ENCODE measurements around the gene NCOA7.

Gene NCOA7

GRCh38 chr6:125951323-125951722 is 160.6 kb downstream of the NCOA7 start:
- TF ChIP-seq POLR2AphosphoS5 (IDR thresholded peaks at IDR 0.05; ENCODE audit: borderline replicate concordance, low read depth, low read length) (no peak), EZH2 (IDR thresholded peaks at IDR 0.05) (no peak), FOXP2 (optimal IDR thresholded peaks at IDR 0.05; ENCODE audit: control extremely low read depth, extremely low read length, insufficient read depth) (no peak)
- Histone ChIP-seq H3K36me3 (ENCODE audit: insufficient read depth, low read length) (no peaks in the 10 kb centered on the region), H3K4me3 (no peak overlapping the region), H3K9ac (ENCODE audit: insufficient read length) (no peak overlapping the region), H3K27ac (no peak overlapping the region), H3K9me3 (ENCODE audit: low read depth, low read length) (no peaks in the 10 kb centered on the region)
- no peak for DNase-seq (ENCODE audit: low read depth, low spot score)

- Histone ChIP-seq H3K9ac (ENCODE audit: insufficient read length) (no peak overlapping the region), H3K4me3 (no peak overlapping the region), H3K36me3 (ENCODE audit: insufficient read depth, low read length) (no peaks in the 10 kb centered on the region), H3K27ac (no peak overlapping the region), H3K9me3 (ENCODE audit: low read depth, low read length) (no peaks in the 10 kb centered on the region)
- TF ChIP-seq FOXP2 (optimal IDR thresholded peaks at IDR 0.05; ENCODE audit: control extremely low read depth, extremely low read length, insufficient read depth) = no peak
- TF ChIP-seq POLR2AphosphoS5 (IDR thresholded peaks at IDR 0.05; ENCODE audit: borderline replicate concordance, low read depth, low read length) = no peak
- no peak for TF ChIP-seq EZH2 (IDR thresholded peaks at IDR 0.05)
- DNase-seq (ENCODE audit: low read depth, low spot score) = no peak
Observed at GRCh38 chr6:125952764-125953501, 162.2 kb downstream of the NCOA7 start.

- H3K36me3 ChIP-seq (ENCODE audit: insufficient read depth, low read length) = no peaks in the 10 kb centered on the region
- no peak overlapping the region for H3K9ac ChIP-seq (ENCODE audit: insufficient read length)
- TF ChIP-seq POLR2AphosphoS5 (IDR thresholded peaks at IDR 0.05; ENCODE audit: borderline replicate concordance, low read depth, low read length) (no peak), EZH2 (IDR thresholded peaks at IDR 0.05) (no peak), FOXP2 (optimal IDR thresholded peaks at IDR 0.05; ENCODE audit: control extremely low read depth, extremely low read length, insufficient read depth) (no peak)
- no peak overlapping the region for H3K4me3 ChIP-seq
- no peaks in the 10 kb centered on the region for H3K9me3 ChIP-seq (ENCODE audit: low read depth, low read length)
- DNase-seq (ENCODE audit: low read depth, low spot score) = no peak
- no peak overlapping the region for H3K27ac ChIP-seq
Observed at GRCh38 chr6:125953502-125953875, 162.7 kb downstream of the NCOA7 start.

DNA sequence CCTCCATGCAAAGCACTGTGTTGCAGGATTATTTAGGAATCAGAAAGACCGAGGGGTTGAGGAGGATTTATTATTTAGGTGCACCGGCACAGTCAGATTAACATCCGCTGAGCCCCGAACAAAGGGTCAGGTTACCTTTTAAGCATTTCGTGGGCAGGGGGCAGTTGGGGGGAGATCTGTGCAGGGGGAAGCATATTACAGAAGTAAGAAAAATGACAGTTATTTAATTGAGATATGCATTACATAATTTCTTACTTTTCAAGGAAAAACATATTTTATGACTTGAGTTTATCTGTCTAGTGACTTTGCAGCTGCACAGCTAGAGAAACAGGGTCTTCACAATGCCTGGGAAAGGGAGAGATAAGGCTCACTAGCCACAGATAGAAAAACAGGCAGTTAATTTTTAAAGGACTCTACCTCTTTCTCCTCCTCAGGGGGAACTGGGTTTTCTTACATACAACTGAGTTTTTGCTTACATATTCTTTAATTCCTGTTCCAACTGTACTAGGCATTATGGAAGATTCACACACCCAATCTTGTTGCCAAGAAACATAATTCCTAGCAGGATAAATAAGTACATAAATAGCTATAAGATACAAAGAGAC is 164.1 kb downstream of the NCOA7 start:
- Histone ChIP-seq H3K4me3 (no peak overlapping the region), H3K27ac (no peak overlapping the region), H3K9ac (ENCODE audit: insufficient read length) (no peak overlapping the region), H3K9me3 (ENCODE audit: low read depth, low read length) (no peaks in the 10 kb centered on the region), H3K36me3 (ENCODE audit: insufficient read depth, low read length) (no peaks in the 10 kb centered on the region)
- TF ChIP-seq POLR2AphosphoS5 (IDR thresholded peaks at IDR 0.05; ENCODE audit: borderline replicate concordance, low read depth, low read length) (no peak), FOXP2 (optimal IDR thresholded peaks at IDR 0.05; ENCODE audit: control extremely low read depth, extremely low read length, insufficient read depth) (no peak), EZH2 (IDR thresholded peaks at IDR 0.05) (no peak)
- DNase-seq (ENCODE audit: low read depth, low spot score) = no peak

GRCh38 chr6:125955973-125956372 is 165.2 kb downstream of the NCOA7 start:
- no peaks in the 10 kb centered on the region for H3K36me3 ChIP-seq (ENCODE audit: insufficient read depth, low read length)
- no peak for TF ChIP-seq EZH2 (IDR thresholded peaks at IDR 0.05)
- TF ChIP-seq POLR2AphosphoS5 (IDR thresholded peaks at IDR 0.05; ENCODE audit: borderline replicate concordance, low read depth, low read length) = no peak
- TF ChIP-seq FOXP2 (optimal IDR thresholded peaks at IDR 0.05; ENCODE audit: control extremely low read depth, extremely low read length, insufficient read depth) = no peak
- peak overlapping the region; percentile 90 for H3K9ac ChIP-seq (ENCODE audit: insufficient read length)
- DNase-seq (ENCODE audit: low read depth, low spot score) = no peak
- H3K9me3 ChIP-seq (ENCODE audit: low read depth, low read length) = no peaks in the 10 kb centered on the region
- H3K4me3 ChIP-seq = peak overlapping the region; percentile 97
- no peak overlapping the region for H3K27ac ChIP-seq

GRCh38 chr6:125956506-125957390 is 166.0 kb downstream of the NCOA7 start, which contains the start of gene HINT3:
Gene HINT3, plus strand, starts transcription at chr6:125956770. Its CDS starts 208 bp downstream, at chr6:125956978.
- peak; percentile 91 for DNase-seq (ENCODE audit: low read depth, low spot score)
- Histone ChIP-seq H3K27ac (peak within 1 kb of the TSS; percentile 71; the same call in 1 of the 2 replicates), H3K36me3 (ENCODE audit: insufficient read depth, low read length) (no peaks in the 10 kb centered on the region), H3K9me3 (ENCODE audit: low read depth, low read length) (no peaks in the 10 kb centered on the region), H3K9ac (ENCODE audit: insufficient read length) (peak within 1 kb of the TSS; percentile 92), H3K4me3 (peak within 1 kb of the TSS; percentile 97)
- no peak for TF ChIP-seq EZH2 (IDR thresholded peaks at IDR 0.05)
- TF ChIP-seq POLR2AphosphoS5 (IDR thresholded peaks at IDR 0.05; ENCODE audit: borderline replicate concordance, low read depth, low read length) = peak; percentile 88
- peak; percentile 59 for TF ChIP-seq FOXP2 (optimal IDR thresholded peaks at IDR 0.05; ENCODE audit: control extremely low read depth, extremely low read length, insufficient read depth)

- no peak for TF ChIP-seq EZH2 (IDR thresholded peaks at IDR 0.05)
- TF ChIP-seq FOXP2 (optimal IDR thresholded peaks at IDR 0.05; ENCODE audit: control extremely low read depth, extremely low read length, insufficient read depth) = no peak
- 0 out of 2 replicates have a peak, but pooled peaks have one; percentile 6 for TF ChIP-seq POLR2AphosphoS5 (IDR thresholded peaks at IDR 0.05; ENCODE audit: borderline replicate concordance, low read depth, low read length)
- no peaks in the 10 kb centered on the region for H3K9me3 ChIP-seq (ENCODE audit: low read depth, low read length)
- no peaks in the 10 kb centered on the region for H3K36me3 ChIP-seq (ENCODE audit: insufficient read depth, low read length)
- H3K9ac ChIP-seq (ENCODE audit: insufficient read length) = peak overlapping the region; percentile 92
- DNase-seq (ENCODE audit: low read depth, low spot score) = no peak
- H3K4me3 ChIP-seq = peak overlapping the region; percentile 97
- no peak overlapping the region for H3K27ac ChIP-seq
Observed at GRCh38 chr6:125957391-125957693, 166.6 kb downstream of the NCOA7 start.

DNA sequence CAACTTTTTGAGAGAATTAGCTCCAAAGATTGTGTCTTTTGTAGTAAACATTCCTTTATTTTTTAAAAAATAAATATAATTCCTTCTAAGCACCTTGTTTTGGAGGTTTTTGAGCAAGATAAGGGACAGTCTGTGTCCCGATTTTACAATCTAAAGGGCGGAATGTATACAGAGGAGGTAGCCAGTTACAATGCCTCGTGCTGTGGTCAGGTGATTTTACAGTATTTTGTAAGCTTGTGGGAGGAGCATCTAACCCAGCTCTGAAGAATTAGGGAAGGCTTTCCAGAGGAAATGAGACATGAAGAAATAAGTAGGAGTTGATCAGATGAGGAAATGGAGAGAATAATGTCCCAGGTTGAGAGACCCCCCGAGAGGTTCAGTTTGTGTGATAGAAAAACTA is 167.1 kb downstream of the NCOA7 start:
- Histone ChIP-seq H3K36me3 (ENCODE audit: insufficient read depth, low read length) (no peaks in the 10 kb centered on the region), H3K9me3 (ENCODE audit: low read depth, low read length) (no peaks in the 10 kb centered on the region), H3K9ac (ENCODE audit: insufficient read length) (peak overlapping the region; percentile 92), H3K27ac (no peak overlapping the region), H3K4me3 (peak overlapping the region; percentile 97)
- TF ChIP-seq EZH2 (IDR thresholded peaks at IDR 0.05) (no peak), POLR2AphosphoS5 (IDR thresholded peaks at IDR 0.05; ENCODE audit: borderline replicate concordance, low read depth, low read length) (no peak), FOXP2 (optimal IDR thresholded peaks at IDR 0.05; ENCODE audit: control extremely low read depth, extremely low read length, insufficient read depth) (no peak)
- no peak for DNase-seq (ENCODE audit: low read depth, low spot score)

Measured in SK-N-MC (cell line).